A549 (cell line): ENCODE measurements around the gene ULK4.

Source experiments
- EP300 ChIP-seq, 2 experiments: fragments of >200 bp; sonication (Bioruptor Twin); formaldehyde crosslinking; IDR thresholded peaks; 2 replicates in 1 of 2; 3 replicates in 1 of 2; pipeline ENCODE4 v1.6.1; 2016 to 2017
- RARB ChIP-seq: fragments of 250-450 bp; sonication (Bioruptor Pico); IDR thresholded peaks from 2 replicates; pipeline ENCODE4 v1.8.0; 2021; ENCODE audit warnings: mild to moderate bottlenecking, moderate library complexity

DNA sequence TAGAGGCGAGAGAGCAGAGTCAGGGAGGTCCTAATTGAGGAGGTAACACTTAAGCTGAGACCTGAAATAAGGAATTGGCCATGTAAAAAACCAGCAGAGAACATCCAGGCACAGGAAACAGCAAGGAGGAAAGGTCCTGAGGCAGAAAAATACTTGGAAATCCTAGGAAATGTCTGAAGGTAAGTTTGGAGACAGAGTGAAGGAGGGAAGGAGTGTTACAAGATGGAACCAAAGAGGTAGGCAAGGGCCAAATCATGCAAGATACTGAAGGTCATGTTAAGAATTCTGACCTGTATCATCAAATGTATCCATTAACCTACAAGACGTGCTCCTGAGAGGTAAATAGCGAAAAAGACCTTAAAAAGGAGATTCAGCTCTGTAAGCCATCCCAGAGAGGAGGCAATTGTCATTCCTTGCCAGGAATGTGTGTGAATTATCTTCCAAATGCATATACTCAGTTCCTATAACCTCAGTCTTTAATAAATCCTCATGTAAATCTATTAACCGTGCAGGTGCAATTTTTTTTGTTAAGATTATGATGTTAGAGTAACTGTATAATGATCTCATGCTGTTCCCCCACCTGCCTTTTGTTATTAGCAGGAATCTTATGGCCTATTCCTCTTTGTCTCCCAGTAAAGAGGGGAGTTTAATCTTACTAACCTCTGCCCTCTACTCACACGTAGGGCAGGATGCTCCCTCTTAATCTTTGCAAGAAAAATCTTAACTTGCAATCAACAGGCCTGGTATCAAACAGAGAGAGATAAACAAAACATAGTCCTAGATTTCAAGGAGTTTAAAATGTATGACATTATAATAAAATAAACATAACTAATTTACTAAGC is 166.9 kb downstream of the ULK4 start:
- TF ChIP-seq RARB (CRISPR knock-in tag) (no peak), EP300 (IDR thresholded peaks at IDR 0.05) (no peak)
